Endothelial cell (in vitro differentiated cells): ENCODE results near the gene NODAL. TPM values are rescaled to one million over a fixed set of nuclear protein-coding genes. Genes with fewer than 3 reads are reported as not detected.

ENCODE experiments used
- DNase-seq: peaks from one replicate; pipeline ENCODE4 v3.0.0; 2021; ENCODE audit warnings: low spot score
- H3K27ac Mint-ChIP-seq: one replicate; pipeline ENCODE4 v1.8.0; 2021; ENCODE audit warnings: mixed read lengths, inconsistent platforms; ENCODE audit not compliant: unreplicated experiment
- H3K27me3 Mint-ChIP-seq: one replicate; pipeline ENCODE4 v1.8.0; 2021; ENCODE audit warnings: mild to moderate bottlenecking, moderate library complexity, mixed read lengths, inconsistent platforms; ENCODE audit not compliant: unreplicated experiment
- H3K36me3 Mint-ChIP-seq: one replicate; pipeline ENCODE4 v1.8.0; 2021; ENCODE audit warnings: mild to moderate bottlenecking, low read depth, mixed read lengths, inconsistent platforms; ENCODE audit not compliant: unreplicated experiment
- H3K4me1 Mint-ChIP-seq: one replicate; pipeline ENCODE4 v1.8.0; 2021; ENCODE audit warnings: mild to moderate bottlenecking, mixed read lengths, inconsistent platforms; ENCODE audit not compliant: unreplicated experiment
- H3K4me3 Mint-ChIP-seq: one replicate; pipeline ENCODE4 v1.8.0; 2021; ENCODE audit warnings: mild to moderate bottlenecking, mixed read lengths, inconsistent platforms; ENCODE audit not compliant: unreplicated experiment
- H3K9me3 Mint-ChIP-seq: one replicate; pipeline ENCODE4 v1.8.0; 2021; ENCODE audit warnings: mixed read lengths, inconsistent platforms; ENCODE audit not compliant: unreplicated experiment
- CTCF ChIP-seq: fragments of 200-600 bp; sonication (generic); IDR thresholded peaks from one replicate; pipeline ENCODE4 v1.5.0; 2021; ENCODE audit warnings: antibody characterized with exemption; ENCODE audit not compliant: unreplicated experiment
- total RNA-seq: library from RNA; stranded (reverse); fragmentation: NEBNext Ultra II Directional; extraction: Animal tissue kit (Norgen Biotek cat#: 25700); gene quantifications from one replicate; pipeline ENCODE4 v1.2.1, GENCODE V29; 2021; ENCODE audit not compliant: unreplicated experiment

Gene NODAL
- total RNA-seq, 1 donor from 2014 or later, result 1.5 TPM

DNA sequence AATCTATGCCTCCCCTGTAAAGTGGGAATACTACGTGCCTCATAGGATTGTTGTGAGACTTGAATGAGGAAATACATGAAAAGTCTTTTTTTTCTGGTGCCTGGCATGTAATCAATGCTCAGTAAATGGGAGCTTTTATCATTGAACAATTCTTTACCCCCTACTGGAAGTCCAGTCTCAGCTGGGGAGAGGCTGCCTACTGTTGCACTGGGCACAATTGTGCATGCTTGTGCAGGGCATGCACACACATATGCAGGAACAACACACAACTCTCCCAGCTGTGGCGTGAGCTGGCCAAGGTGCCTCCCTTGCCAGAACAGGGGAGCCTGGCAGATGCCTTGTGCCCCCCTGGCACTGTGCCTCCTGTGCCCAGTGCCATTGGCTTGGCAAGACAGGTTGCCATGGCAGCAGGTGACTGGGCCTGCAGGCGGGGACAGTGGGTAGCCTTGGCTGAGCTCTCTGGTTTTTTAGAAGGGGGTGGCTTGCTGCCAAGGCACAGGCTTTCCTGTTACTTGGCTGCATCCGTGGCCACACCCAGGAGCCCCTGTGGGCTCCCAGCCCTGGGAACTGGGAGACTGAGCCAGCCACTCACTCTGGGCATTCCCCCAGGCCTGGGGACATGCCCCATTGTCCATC, 21.0 kb upstream of the NODAL start:
- Mint-ChIP-seq H3K4me3 (no peak overlapping the region), H3K4me1 (peaks cover 44% of the 10 kb centered on the region), H3K27me3 (peaks cover 12% of the 10 kb centered on the region), H3K36me3 (peaks cover 4% of the 10 kb centered on the region), H3K9me3 (no peaks in the 10 kb centered on the region), H3K27ac (no peak overlapping the region)
- no peak for DNase-seq
- TF ChIP-seq CTCF, result no peak

GRCh38 chr10:70461397-70462348, 20.2 kb upstream of the NODAL start:
- DNase-seq, result peak; percentile 54
- H3K27me3 Mint-ChIP-seq, result peaks cover 13% of the 10 kb centered on the region

GRCh38 chr10:70459774-70460490, 18.5 kb upstream of the NODAL start:
- peaks cover 4% of the 10 kb centered on the region for H3K36me3 Mint-ChIP-seq
- H3K4me1 Mint-ChIP-seq, result peaks cover 36% of the 10 kb centered on the region
- H3K4me3 Mint-ChIP-seq, result peak overlapping the region; percentile 68
- H3K9me3 Mint-ChIP-seq, result no peaks in the 10 kb centered on the region
- peaks cover 13% of the 10 kb centered on the region for H3K27me3 Mint-ChIP-seq
- H3K27ac Mint-ChIP-seq, result peak overlapping the region; percentile 31
- no peak for TF ChIP-seq CTCF
- DNase-seq, result no peak

More at GRCh38 chr10:70461397-70462348, 20.2 kb upstream of the NODAL start:
- Mint-ChIP-seq H3K4me3 (no peak overlapping the region), H3K9me3 (no peaks in the 10 kb centered on the region), H3K36me3 (peaks cover 4% of the 10 kb centered on the region), H3K27ac (peak overlapping the region; percentile 9), H3K4me1 (peaks cover 44% of the 10 kb centered on the region)
- TF ChIP-seq CTCF, result peak; percentile 83

DNA sequence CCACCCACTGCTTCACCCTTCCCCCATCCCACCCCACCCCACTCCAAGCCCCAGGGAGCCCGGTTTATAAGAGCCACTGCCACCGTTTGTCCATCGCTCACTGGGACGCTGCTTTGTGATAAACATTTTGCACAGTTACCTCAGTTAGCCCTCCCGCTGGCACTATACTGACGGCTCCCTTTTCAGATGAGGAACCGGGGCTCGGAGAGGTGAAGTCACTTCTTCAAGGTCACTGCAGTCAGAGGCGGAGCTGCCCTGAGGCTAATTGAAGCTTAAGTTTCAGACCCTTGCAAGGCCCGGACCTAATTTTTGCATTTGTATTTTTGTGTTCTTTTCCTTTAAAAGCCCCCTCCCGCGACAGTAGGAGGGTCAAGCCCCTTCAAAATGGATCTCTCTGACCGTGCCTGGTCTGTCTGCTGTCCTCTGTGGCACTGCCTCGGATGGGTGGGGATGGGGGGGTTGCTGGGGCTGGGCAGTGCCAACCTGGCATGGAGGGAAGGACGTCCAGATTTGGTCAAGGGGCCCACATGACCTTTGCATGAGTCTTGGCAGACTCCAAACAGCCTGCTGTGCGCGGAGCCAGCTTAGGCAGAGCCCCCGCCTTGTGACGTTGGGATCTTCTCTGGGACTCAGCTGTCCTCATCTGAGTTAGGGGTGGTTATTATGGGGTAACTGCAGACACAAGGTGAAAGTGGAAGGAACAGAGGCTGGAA, 17.7 kb upstream of the NODAL start:
- Mint-ChIP-seq H3K27me3 (peaks cover 13% of the 10 kb centered on the region), H3K4me1 (peaks cover 35% of the 10 kb centered on the region), H3K9me3 (no peaks in the 10 kb centered on the region), H3K27ac (no peak overlapping the region), H3K36me3 (peaks cover 4% of the 10 kb centered on the region), H3K4me3 (no peak overlapping the region)
- DNase-seq, result no peak
- no peak for TF ChIP-seq CTCF
